OCI-LY7 (cell line): ENCODE data around the gene ADCY5.

Experiments used
- CTCF ChIP-seq: fragments of 200-600 bp; sonication (generic); conservative IDR thresholded peaks from 2 replicates; pipeline ENCODE4 v1.5.1; 2014; ENCODE audit warnings: mild to moderate bottlenecking, antibody characterized with exemption, low read length, moderate library complexity, mixed read lengths
- EZH2phosphoT487 ChIP-seq: fragments of 200-600 bp; sonication (generic); IDR thresholded peaks from 2 replicates; pipeline ENCODE4 v1.6.1; 2018; ENCODE audit warnings: low read depth, borderline replicate concordance, mild to moderate bottlenecking, mixed run types, antibody characterized with exemption, low read length, moderate library complexity, mixed read lengths

GRCh38 chr3:123284399-123285010 lies 164.4 kb downstream of the ADCY5 start:
- no peak for TF ChIP-seq CTCF
- TF ChIP-seq EZH2phosphoT487: no peak
